CD8-positive, alpha-beta memory T cell (primary cell): Measurements from ENCODE around the gene C1orf74. TPM values are rescaled to one million over a fixed set of nuclear protein-coding genes. Genes with fewer than 3 reads are reported as not detected.

Source experiments
- CTCF ChIA-PET: fragments of 350-600 bp; sonication (Branson Sonifier 250); formaldehyde crosslinking; loops from one replicate; lab custom pipeline; 2021; ENCODE audit warnings: antibody characterized with exemption; lab: Charles Lee
- POLR2A ChIA-PET: fragments of 350-600 bp; sonication (Branson Sonifier 250); formaldehyde crosslinking; loops from one replicate; lab custom pipeline; 2021; ENCODE audit warnings: antibody characterized with exemption; lab: Charles Lee
- DNase-seq, 5 donors: peaks; one replicate each; pipeline versions ENCODE4 v3.0.0 to v3.0.0-alpha.2; 2020 to 2022; ENCODE audit warnings: mixed read lengths in 1 of 5
- H3K27ac ChIP-seq: one replicate; pipeline ENCODE4 v1.7.0; 2013; ENCODE audit warnings: low read depth, mild to moderate bottlenecking, low read length, moderate library complexity
- H3K27me3 ChIP-seq: 2 replicates; pipeline ENCODE4 v1.7.0; 2013; ENCODE audit warnings: low read length, mild to moderate bottlenecking; ENCODE audit not compliant: insufficient read depth, poor library complexity, severe bottlenecking
- H3K36me3 ChIP-seq: 2 replicates; pipeline ENCODE4 v1.7.0; 2013; ENCODE audit warnings: mild to moderate bottlenecking, low read length, moderate library complexity; ENCODE audit not compliant: insufficient read depth
- H3K4me1 ChIP-seq: 2 replicates; pipeline ENCODE4 v1.7.0; 2013; ENCODE audit warnings: mild to moderate bottlenecking, low read length, moderate library complexity; ENCODE audit not compliant: insufficient read depth
- H3K4me3 ChIP-seq: 2 replicates; pipeline ENCODE4 v1.7.0; 2013; ENCODE audit warnings: mild to moderate bottlenecking, low read length
- H3K9me3 ChIP-seq: 2 replicates; pipeline ENCODE4 v1.7.0; 2013; ENCODE audit warnings: mild to moderate bottlenecking, low read length
- H3K27ac Mint-ChIP-seq, 8 donors: one replicate each; pipeline ENCODE4 v1.8.0; 2020 to 2021; ENCODE audit warnings: mixed read lengths in 8 of 8, mild to moderate bottlenecking in 6 of 8, inconsistent platforms in 3 of 8, moderate library complexity in 3 of 8
- H3K27me3 Mint-ChIP-seq, 2 donors: one replicate each; pipeline ENCODE4 v1.8.0; 2020 to 2021; ENCODE audit warnings: mixed read lengths in 2 of 2, mild to moderate bottlenecking in 1 of 2, moderate library complexity in 1 of 2
- H3K36me3 Mint-ChIP-seq, 3 donors: one replicate each; pipeline ENCODE4 v1.8.0; 2020 to 2021; ENCODE audit warnings: mixed read lengths in 3 of 3, inconsistent platforms in 1 of 3, mild to moderate bottlenecking in 1 of 3
- H3K4me1 Mint-ChIP-seq, 3 donors: one replicate each; pipeline ENCODE4 v1.8.0; 2020 to 2021; ENCODE audit warnings: mixed read lengths in 3 of 3, inconsistent platforms in 1 of 3, mild to moderate bottlenecking in 1 of 3
- H3K4me3 Mint-ChIP-seq, 7 donors: one replicate each; pipeline ENCODE4 v1.8.0; 2020 to 2021; ENCODE audit warnings: mixed read lengths in 7 of 7, mild to moderate bottlenecking in 6 of 7, moderate library complexity in 4 of 7, inconsistent platforms in 2 of 7
- H3K9me3 Mint-ChIP-seq, 5 donors: one replicate each; pipeline ENCODE4 v1.8.0; 2020 to 2022; ENCODE audit warnings: mixed read lengths in 5 of 5, mild to moderate bottlenecking in 3 of 5, moderate library complexity in 2 of 5, inconsistent platforms in 1 of 5
- polyA plus RNA-seq: library from polyadenylated mRNA; unstranded; fragments of 300-500 nt; fragmentation: Illumina TruSeq; gene quantifications from one replicate; pipeline ENCODE4 v1.2.3, GENCODE V29; 2021
- total RNA-seq, 2 experiments: library from RNA; stranded (reverse); gene quantifications; one replicate each; pipeline ENCODE4 v1.2.3, GENCODE V29; 2021

C1orf74 gene
- total RNA-seq = 1 to 10 TPM; 2.2 TPM
- 0.35 TPM for polyA plus RNA-seq

GRCh38 chr1:209784265-209785169, at the start of gene C1orf74:
C1orf74 (minus strand) TSS chr1:209784559; CDS start chr1:209783634, 925 bp downstream.
- Histone ChIP-seq H3K4me1 (peaks cover 20% of the 10 kb centered on the region), H3K27ac (peak within 1 kb of the TSS; percentile 90), H3K27me3 (no peaks in the 10 kb centered on the region), H3K9me3 (no peaks in the 10 kb centered on the region), H3K36me3 (peaks cover 8% of the 10 kb centered on the region), H3K4me3 (peak within 1 kb of the TSS; percentile 89)
- POLR2A ChIA-PET = interaction anchor here (1.0 to 3.0 kb wide), 5 partner anchors 12 to 28 kb away, joined by 3 to 28 read pairs (median 7); partner anchors contain the start of genes IRF6 and TRAF3IP3
- peak; percentile 98 to 100 (median 99) for DNase-seq
- peaks cover 0 to 47% (median 2%) of the 10 kb centered on the region in 3 donors for H3K36me3 Mint-ChIP-seq
- CTCF ChIA-PET = interaction anchor here (0.6 to 3.2 kb wide), 9 partner anchors 10 to 43 kb away, joined by 3 to 21 read pairs (median 4); partner anchors contain the start of genes IRF6 and UTP25
- H3K4me1 Mint-ChIP-seq = peaks cover 17 to 45% (median 41%) of the 10 kb centered on the region in 3 donors
- H3K4me3 Mint-ChIP-seq = peak within 1 kb of the TSS; percentile 85 to 99 (median 93)
- peak within 1 kb of the TSS; percentile 90 to 99 (median 98) for H3K27ac Mint-ChIP-seq
- peaks cover 0 to 5% of the 10 kb centered on the region in 2 donors for H3K27me3 Mint-ChIP-seq
- H3K9me3 Mint-ChIP-seq = no peaks in the 10 kb centered on the region

- no peak for DNase-seq
- Histone ChIP-seq H3K9me3 (no peaks in the 10 kb centered on the region), H3K4me1 (peaks cover 20% of the 10 kb centered on the region), H3K27me3 (no peaks in the 10 kb centered on the region), H3K27ac (no peak overlapping the region), H3K4me3 (no peak overlapping the region), H3K36me3 (peaks cover 44% of the 10 kb centered on the region)
- peaks cover 21 to 65% (median 25%) of the 10 kb centered on the region in 3 donors for H3K36me3 Mint-ChIP-seq
- no peak overlapping the region for H3K27ac Mint-ChIP-seq
- POLR2A ChIA-PET = no interaction called here
- CTCF ChIA-PET = interaction anchor here (0.9 kb wide), 1 partner anchor 13 kb away, joined by 3 read pairs; no protein-coding TSS in a partner anchor
- H3K9me3 Mint-ChIP-seq = no peaks in the 10 kb centered on the region
- H3K4me1 Mint-ChIP-seq = peaks cover 45 to 51% (median 46%) of the 10 kb centered on the region in 3 donors
- H3K4me3 Mint-ChIP-seq = no peak overlapping the region
- H3K27me3 Mint-ChIP-seq = peaks cover 0 to 2% of the 10 kb centered on the region in 2 donors
Measured at GRCh38 chr1:209831615-209832014, 47.3 kb upstream of the C1orf74 start.

GRCh38 chr1:209830722-209831121, 46.4 kb upstream of the C1orf74 start:
- H3K27ac ChIP-seq = no peak overlapping the region
- no peaks in the 10 kb centered on the region for H3K9me3 ChIP-seq
- no peak overlapping the region for H3K4me3 ChIP-seq
- peaks cover 35% of the 10 kb centered on the region for H3K36me3 ChIP-seq
- H3K27me3 Mint-ChIP-seq = peaks cover 3 to 4% of the 10 kb centered on the region in 2 donors
- H3K4me1 ChIP-seq = peaks cover 20% of the 10 kb centered on the region
- H3K9me3 Mint-ChIP-seq = no peaks in the 10 kb centered on the region
- CTCF ChIA-PET = no interaction called here
- H3K36me3 Mint-ChIP-seq = peaks cover 20 to 57% (median 24%) of the 10 kb centered on the region in 3 donors
- POLR2A ChIA-PET = no interaction called here
- no peak overlapping the region for H3K4me3 Mint-ChIP-seq
- H3K27ac Mint-ChIP-seq = peak overlapping the region in 1 of 8 donors; percentile 64
- no peaks in the 10 kb centered on the region for H3K27me3 ChIP-seq
- DNase-seq = no peak
- peaks cover 45 to 51% (median 46%) of the 10 kb centered on the region in 3 donors for H3K4me1 Mint-ChIP-seq

- peaks cover 20 to 46% (median 20%) of the 10 kb centered on the region in 3 donors for H3K36me3 Mint-ChIP-seq
- peak overlapping the region; percentile 18 to 96 (median 68) for H3K4me3 Mint-ChIP-seq
- H3K4me1 ChIP-seq = peaks cover 20% of the 10 kb centered on the region
- no peaks in the 10 kb centered on the region for H3K27me3 ChIP-seq
- ChIA-PET POLR2A (no interaction called here), CTCF (no interaction called here)
- no peaks in the 10 kb centered on the region for H3K9me3 Mint-ChIP-seq
- H3K27ac ChIP-seq = no peak overlapping the region
- H3K27me3 Mint-ChIP-seq = peaks cover 5 to 6% of the 10 kb centered on the region in 2 donors
- H3K4me3 ChIP-seq = no peak overlapping the region
- DNase-seq = no peak
- H3K9me3 ChIP-seq = no peaks in the 10 kb centered on the region
- peaks cover 30% of the 10 kb centered on the region for H3K36me3 ChIP-seq
- H3K4me1 Mint-ChIP-seq = peaks cover 45 to 51% (median 46%) of the 10 kb centered on the region in 3 donors
- peak overlapping the region in 4 of 8 donors; percentile 31 to 78 (median 52) for H3K27ac Mint-ChIP-seq
Measured at GRCh38 chr1:209829716-209830115, 45.4 kb upstream of the C1orf74 start.

GRCh38 chr1:209827384-209828262, 43.3 kb upstream of the C1orf74 start, which contains the start of gene UTP25:
UTP25 (plus strand) TSS chr1:209827972; CDS start chr1:209828064, 92 bp downstream.
- Histone ChIP-seq H3K36me3 (peaks cover 9% of the 10 kb centered on the region), H3K9me3 (no peaks in the 10 kb centered on the region), H3K4me3 (peak within 1 kb of the TSS; percentile 99), H3K27ac (peak within 1 kb of the TSS; percentile 90), H3K27me3 (no peaks in the 10 kb centered on the region), H3K4me1 (peaks cover 29% of the 10 kb centered on the region)
- Mint-ChIP-seq H3K9me3 (no peaks in the 10 kb centered on the region), H3K36me3 (peaks cover 7 to 26% (median 10%) of the 10 kb centered on the region in 3 donors), H3K27ac (peak within 1 kb of the TSS; percentile 74 to 98 (median 90)), H3K4me1 (peaks cover 46 to 50% (median 47%) of the 10 kb centered on the region in 3 donors), H3K27me3 (peaks cover 7 to 11% of the 10 kb centered on the region in 2 donors), H3K4me3 (peak within 1 kb of the TSS; percentile 90 to 97 (median 96))
- CTCF ChIA-PET = interaction anchor here (0.6 to 2.2 kb wide), 13 partner anchors 12 to 506 kb away, joined by 3 to 15 read pairs (median 4); partner anchors contain the start of genes C1orf74 and IRF6
- POLR2A ChIA-PET = interaction anchor here (1.2 kb wide), 1 partner anchor 12 kb away, joined by 3 read pairs; no protein-coding TSS in a partner anchor
- DNase-seq = peak; percentile 83 to 94 (median 91)

- Mint-ChIP-seq H3K27ac (peak overlapping the region in 1 of 8 donors; percentile 39), H3K36me3 (peaks cover 2 to 11% (median 3%) of the 10 kb centered on the region in 3 donors), H3K27me3 (peaks cover 13 to 23% of the 10 kb centered on the region in 2 donors), H3K4me1 (peaks cover 37 to 43% (median 39%) of the 10 kb centered on the region in 3 donors), H3K4me3 (peak overlapping the region in 5 of 7 donors; percentile 23 to 67 (median 41)), H3K9me3 (no peaks in the 10 kb centered on the region)
- Histone ChIP-seq H3K36me3 (no peaks in the 10 kb centered on the region), H3K4me1 (peaks cover 29% of the 10 kb centered on the region), H3K27ac (no peak overlapping the region), H3K4me3 (no peak overlapping the region), H3K9me3 (no peaks in the 10 kb centered on the region), H3K27me3 (peaks cover 3% of the 10 kb centered on the region)
- POLR2A ChIA-PET = no interaction called here
- CTCF ChIA-PET = interaction anchor here (5.5 kb wide), 1 partner anchor 19 kb away, joined by 43 read pairs; the partner anchor contains the start of gene IRF6
- no peak for DNase-seq
Measured at GRCh38 chr1:209825591-209826434, 41.5 kb upstream of the C1orf74 start.
